HepG2 (cell line): Measurements from ENCODE around the gene DGAT2L6. TPM values are rescaled to one million over a fixed set of nuclear protein-coding genes. Genes with fewer than 3 reads are reported as not detected.

Experiments
- ATAC-seq: fragments of 200-7000 bp; cut with Tn5 transposase; 3 replicates; pipeline ENCODE4 v1.9.1; 2020; ENCODE audit warnings: mild to moderate bottlenecking, moderate library complexity
- BruUV-seq: library from RNA; stranded (reverse); fragments of 400-500 nt; replicated peaks from 2 replicates; lab custom pipeline; 2021; lab: Mats Ljungman, UMichigan
- CTCF ChIA-PET: fragments of 300-600 bp; formaldehyde crosslinking; extraction: SDS; loops from one replicate; lab custom pipeline; 2021; ENCODE audit warnings: low total read pairs, inconsistent platforms, low intra/inter-chr PET ratio; lab: Yijun Ruan, JAX
- POLR2A ChIA-PET: fragments of 350-600 bp; sonication (Branson Sonifier 250); formaldehyde crosslinking; loops from one replicate; lab custom pipeline; 2020; ENCODE audit warnings: antibody characterized with exemption, inconsistent platforms; lab: Yijun Ruan, JAX
- DNase-seq: peaks from one replicate; pipeline ENCODE4 v3.0.0-alpha.2; 2015; ENCODE audit warnings: low spot score
- FAIRE-seq: peaks from 3 replicates; lab custom pipeline; 2011; peaks lifted over from hg19 to GRCh38; lab: Jason Lieb, UNC
- H2AFZ ChIP-seq: one replicate; pipeline ENCODE4 v1.6.1; 2011; ENCODE audit warnings: low read length, inconsistent platforms
- H3K27ac ChIP-seq: fragments of 300-600 bp; 3 replicates; pipeline ENCODE4 v1.8.0; 2011; ENCODE audit warnings: mixed run types, mild to moderate bottlenecking, mixed read lengths, low read length, inconsistent platforms; ENCODE audit not compliant: insufficient read depth; ENCODE audit errors: extremely low read length
- H3K27me3 ChIP-seq, 2 experiments: fragments of 200-600 bp in 1 of 2; 2 replicates in 1 of 2; 3 replicates in 1 of 2; pipeline versions ENCODE4 v1.6.0 to v1.8.0; 2011; ENCODE audit warnings: low read length in 2 of 2, mild to moderate bottlenecking in 2 of 2, moderate library complexity in 2 of 2, inconsistent platforms in 1 of 2; ENCODE audit not compliant: insufficient read depth in 2 of 2, control insufficient read depth in 1 of 2
- H3K36me3 ChIP-seq, 2 experiments: fragments of 200-600 bp in 1 of 2; replicated peaks in 1 of 2; 2 replicates in 1 of 2; 3 replicates in 1 of 2; pipeline versions ENCODE4 v1.5.1 to v1.8.0; 2011; ENCODE audit warnings: low read length in 2 of 2, inconsistent platforms in 1 of 2; ENCODE audit not compliant: insufficient read depth in 2 of 2, control insufficient read depth in 1 of 2
- H3K4me1 ChIP-seq: 2 replicates; pipeline ENCODE4 v1.5.1; 2012; ENCODE audit warnings: low read length, inconsistent platforms; ENCODE audit not compliant: insufficient read depth
- H3K4me2 ChIP-seq: 2 replicates; pipeline ENCODE4 v1.6.0; 2011; ENCODE audit warnings: low read depth, low read length, inconsistent platforms
- H3K4me3 ChIP-seq, 3 experiments: fragments of 200-600 bp in 1 of 3; sonication (generic), shearing (Covaris generic) in 1 of 3; replicated peaks in 1 of 3; 2 replicates each; pipeline ENCODE4 v1.5.1; 2011 to 2016; ENCODE audit warnings: low read length in 3 of 3, inconsistent platforms in 2 of 3, low read depth in 2 of 3, mild to moderate bottlenecking in 2 of 3, control low read depth in 1 of 3, mixed read lengths in 1 of 3; ENCODE audit not compliant: insufficient read depth in 1 of 3
- H3K79me2 ChIP-seq: one replicate; pipeline ENCODE4 v1.6.1; 2011; ENCODE audit warnings: low read length, inconsistent platforms; ENCODE audit not compliant: insufficient read depth
- H3K9ac ChIP-seq: 2 replicates; pipeline ENCODE4 v1.6.0; 2011; ENCODE audit warnings: mild to moderate bottlenecking, low read depth, low read length, inconsistent platforms; ENCODE audit not compliant: insufficient read depth
- H3K9me3 ChIP-seq: 2 replicates; pipeline ENCODE4 v1.5.1; 2012; ENCODE audit warnings: mild to moderate bottlenecking, low read length
- H4K20me1 ChIP-seq: 2 replicates; pipeline ENCODE4 v1.6.0; 2011; ENCODE audit warnings: inconsistent platforms, mild to moderate bottlenecking, low read length, moderate library complexity; ENCODE audit not compliant: insufficient read depth
- EP300 ChIP-seq, 3 experiments: sonication (generic) in 1 of 3; formaldehyde crosslinking in 1 of 3; IDR thresholded peaks; 2 replicates each; pipeline versions ENCODE4 v1.5.1 to v1.6.1; 2011 to 2020; ENCODE audit warnings: low read depth in 2 of 3, low read length in 2 of 3, borderline replicate concordance in 1 of 3, improper control_type of control experiment in 1 of 3, mild to moderate bottlenecking in 1 of 3, missing genetic modification reagents in 1 of 3, moderate library complexity in 1 of 3
- FOXA3 ChIP-seq: IDR thresholded peaks from 2 replicates; pipeline ENCODE4 v1.6.1; 2016; ENCODE audit warnings: missing genetic modification reagents, missing compliant biosample characterization
- HNRNPLL ChIP-seq: fragments of 200-400 bp; formaldehyde crosslinking; IDR thresholded peaks from 2 replicates; pipeline ENCODE4 v1.6.1; 2017; ENCODE audit warnings: mild to moderate bottlenecking, low read depth, low read length; ENCODE audit not compliant: poor library complexity, severe bottlenecking
- HOXD1 ChIP-seq: sonication (generic); formaldehyde crosslinking; IDR thresholded peaks from 2 replicates; pipeline ENCODE4 v1.5.0; 2020; ENCODE audit warnings: missing genetic modification reagents
- PITX1 ChIP-seq: sonication (generic); formaldehyde crosslinking; IDR thresholded peaks from 2 replicates; pipeline ENCODE4 v1.5.1; 2020; ENCODE audit warnings: mild to moderate bottlenecking, missing genetic modification reagents
- SOX13 ChIP-seq, 3 experiments: fragments of 450-650 bp in 1 of 3; sonication (generic) in 1 of 3; formaldehyde crosslinking in 1 of 3; IDR thresholded peaks in 2 of 3; conservative IDR thresholded peaks in 1 of 3; 2 replicates each; pipeline versions ENCODE4 v1.5.0 to v1.6.1; 2016 to 2020; ENCODE audit warnings: antibody characterized with exemption in 1 of 3, mild to moderate bottlenecking in 1 of 3, missing compliant biosample characterization in 1 of 3, missing genetic modification reagents in 1 of 3, moderate library complexity in 1 of 3
- ZNF263 ChIP-seq: sonication (generic); formaldehyde crosslinking; IDR thresholded peaks from 2 replicates; pipeline ENCODE4 v1.4.0; 2020; ENCODE audit warnings: missing genetic modification reagents
- ZNF609 ChIP-seq: sonication (generic); formaldehyde crosslinking; IDR thresholded peaks from 2 replicates; pipeline ENCODE4 v1.4.0; 2020; ENCODE audit warnings: mild to moderate bottlenecking, missing genetic modification reagents, borderline replicate concordance
- WGBS: methylation state at CpG from one replicate; pipeline ENCODE4 v1.1.6; 2017; ENCODE audit warnings: low lambda C conversion rate; 5-methylcytosine and 5-hydroxymethylcytosine counted together
- in situ Hi-C: cut with HindIII; loops from 2 replicates; pipeline ENCODE4 v1.10.0; 2017; ENCODE audit warnings: low pct_unique_long_range_greater_than_20kb; ENCODE audit not compliant: extremely low pct_ligation_motif_present
- intact Hi-C: fragments of 100-400 bp; cut with micrococcal nuclease; formaldehyde crosslinking; loops from one replicate; pipeline ENCODE4 v1.10.0; 2022; ENCODE audit not compliant: unreplicated experiment
- polyA plus RNA-seq, 8 experiments: library from polyadenylated mRNA; depleted of rRNA in 3 of 8; stranded (reverse) in 7 of 8; unstranded in 1 of 8; fragments of >200 nt; fragmentation: Illumina TruSeq in 4 of 8; extraction: Trizol in 4 of 8; gene quantifications; 2 replicates each; pipeline versions ENCODE4 v1.2.1 to v1.2.3, GENCODE V29; 2011 to 2016; ENCODE audit warnings: low read depth in 4 of 8, missing spikeins in 1 of 8, mixed read lengths in 1 of 8; ENCODE audit not compliant: insufficient read depth in 1 of 8
- total RNA-seq, 5 experiments: library from RNA; depleted of rRNA; stranded (reverse); fragments of >200 nt; fragmentation: Illumina TruSeq; extraction: Trizol; gene quantifications; 2 replicates each; pipeline ENCODE4 v1.2.3, GENCODE V29; 2016; ENCODE audit warnings: low read depth in 1 of 5
- TF ChIP-seq, protein P1 (sequence below): sonication (generic); formaldehyde crosslinking; IDR thresholded peaks from 2 replicates; pipeline ENCODE4 v1.4.0; 2020; ENCODE audit warnings: missing genetic modification reagents
- TF ChIP-seq, protein P2 (sequence below): sonication (generic); formaldehyde crosslinking; conservative IDR thresholded peaks from 2 replicates; pipeline ENCODE4 v1.4.0; 2020; ENCODE audit warnings: mild to moderate bottlenecking, missing genetic modification reagents, moderate library complexity

Gene DGAT2L6
- total and polyA plus RNA-seq, 2 of the 13 experiments (the other 11 are each of a cell fraction or from before 2014, with no cell fraction given) = not detected

GRCh38 chrX:70219938-70220764 lies 42.9 kb downstream of the DGAT2L6 start:
- H3K27me3 ChIP-seq = no peaks in the 10 kb centered on the region
- H3K9ac ChIP-seq = no peak overlapping the region
- CTCF ChIA-PET = no interaction called here
- in situ Hi-C loops (no loop called here), intact Hi-C loops (no loop called here)
- H3K4me3 ChIP-seq = no peak overlapping the region
- peak overlapping the region; percentile 15 for H2AFZ ChIP-seq
- H4K20me1 ChIP-seq = no peaks in the 10 kb centered on the region
- peak overlapping the region; percentile 32; the same call in 1 of the 2 replicates for H3K4me2 ChIP-seq
- 0% methylated on average over 3 of the region's 5 CpGs for WGBS
- FAIRE-seq (peak; percentile 82), ATAC-seq (peak; percentile 94), DNase-seq (peak; percentile 80)
- no peaks in the 10 kb centered on the region for H3K9me3 ChIP-seq
- peak overlapping the region; percentile 38 for H3K27ac ChIP-seq
- no peaks in the 10 kb centered on the region for H3K36me3 ChIP-seq
- H3K79me2 ChIP-seq = no peaks in the 10 kb centered on the region
- no TSS peak for BruUV-seq
- POLR2A ChIA-PET = no interaction called here
- H3K4me1 ChIP-seq = peaks cover 12% of the 10 kb centered on the region
- TF ChIP-seq SOX13 (IDR thresholded peaks at IDR 0.05) (no peak), SOX13 (CRISPR knock-in tag; conservative IDR thresholded peaks at IDR 0.05 in 1 of 2, IDR thresholded peaks at IDR 0.05 in 1 of 2) (peak in 1 of 2 experiments; percentile 68; a peak in 2 of 4 replicates), EP300 (IDR thresholded peaks at IDR 0.05; ENCODE audit: low read depth in 2 of 2, low read length in 2 of 2) (peak in 1 of 2 experiments; percentile 55; a peak in 1 of 4 replicates), EP300 (CRISPR knock-in tag; IDR thresholded peaks at IDR 0.05; ENCODE audit: borderline replicate concordance) (peak; percentile 47; the same call in 1 of the 2 replicates), HNRNPLL (no peak), ZNF263 (peak; percentile 90), HOXD1 (CRISPR knock-in tag) (0 out of 2 replicates have a peak, but pooled peaks have one; percentile 71), PITX1 (peak; percentile 99), ZNF609 (CRISPR knock-in tag) (peak; percentile 89), FOXA3 (CRISPR knock-in tag) (peak; percentile 70)
- TF ChIP-seq, protein P1, sequence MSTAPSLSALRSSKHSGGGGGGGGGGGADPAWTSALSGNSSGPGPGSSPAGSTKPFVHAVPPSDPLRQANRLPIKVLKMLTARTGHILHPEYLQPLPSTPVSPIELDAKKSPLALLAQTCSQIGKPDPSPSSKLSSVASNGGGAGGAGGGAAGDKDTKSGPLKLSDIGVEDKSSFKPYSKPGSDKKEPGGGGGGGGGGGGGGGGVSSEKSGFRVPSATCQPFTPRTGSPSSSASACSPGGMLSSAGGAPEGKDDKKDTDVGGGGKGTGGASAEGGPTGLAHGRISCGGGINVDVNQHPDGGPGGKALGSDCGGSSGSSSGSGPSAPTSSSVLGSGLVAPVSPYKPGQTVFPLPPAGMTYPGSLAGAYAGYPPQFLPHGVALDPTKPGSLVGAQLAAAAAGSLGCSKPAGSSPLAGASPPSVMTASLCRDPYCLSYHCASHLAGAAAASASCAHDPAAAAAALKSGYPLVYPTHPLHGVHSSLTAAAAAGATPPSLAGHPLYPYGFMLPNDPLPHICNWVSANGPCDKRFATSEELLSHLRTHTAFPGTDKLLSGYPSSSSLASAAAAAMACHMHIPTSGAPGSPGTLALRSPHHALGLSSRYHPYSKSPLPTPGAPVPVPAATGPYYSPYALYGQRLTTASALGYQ (CRISPR knock-in tag) = peak; percentile 34; the same call in 1 of the 2 replicates
- TF ChIP-seq, protein P2, sequence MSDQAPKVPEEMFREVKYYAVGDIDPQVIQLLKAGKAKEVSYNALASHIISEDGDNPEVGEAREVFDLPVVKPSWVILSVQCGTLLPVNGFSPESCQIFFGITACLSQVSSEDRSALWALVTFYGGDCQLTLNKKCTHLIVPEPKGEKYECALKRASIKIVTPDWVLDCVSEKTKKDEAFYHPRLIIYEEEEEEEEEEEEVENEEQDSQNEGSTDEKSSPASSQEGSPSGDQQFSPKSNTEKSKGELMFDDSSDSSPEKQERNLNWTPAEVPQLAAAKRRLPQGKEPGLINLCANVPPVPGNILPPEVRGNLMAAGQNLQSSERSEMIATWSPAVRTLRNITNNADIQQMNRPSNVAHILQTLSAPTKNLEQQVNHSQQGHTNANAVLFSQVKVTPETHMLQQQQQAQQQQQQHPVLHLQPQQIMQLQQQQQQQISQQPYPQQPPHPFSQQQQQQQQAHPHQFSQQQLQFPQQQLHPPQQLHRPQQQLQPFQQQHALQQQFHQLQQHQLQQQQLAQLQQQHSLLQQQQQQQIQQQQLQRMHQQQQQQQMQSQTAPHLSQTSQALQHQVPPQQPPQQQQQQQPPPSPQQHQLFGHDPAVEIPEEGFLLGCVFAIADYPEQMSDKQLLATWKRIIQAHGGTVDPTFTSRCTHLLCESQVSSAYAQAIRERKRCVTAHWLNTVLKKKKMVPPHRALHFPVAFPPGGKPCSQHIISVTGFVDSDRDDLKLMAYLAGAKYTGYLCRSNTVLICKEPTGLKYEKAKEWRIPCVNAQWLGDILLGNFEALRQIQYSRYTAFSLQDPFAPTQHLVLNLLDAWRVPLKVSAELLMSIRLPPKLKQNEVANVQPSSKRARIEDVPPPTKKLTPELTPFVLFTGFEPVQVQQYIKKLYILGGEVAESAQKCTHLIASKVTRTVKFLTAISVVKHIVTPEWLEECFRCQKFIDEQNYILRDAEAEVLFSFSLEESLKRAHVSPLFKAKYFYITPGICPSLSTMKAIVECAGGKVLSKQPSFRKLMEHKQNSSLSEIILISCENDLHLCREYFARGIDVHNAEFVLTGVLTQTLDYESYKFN = peak; percentile 55
